Measurements from ENCODE around the gene UFC1. TPM values are rescaled to one million over a fixed set of nuclear protein-coding genes. Genes with fewer than 3 reads are reported as not detected.

The UFC1 gene
- total and polyA plus RNA-seq, 2 experiments from 2014 or later = 86.2 to 89.6 TPM

DNA sequence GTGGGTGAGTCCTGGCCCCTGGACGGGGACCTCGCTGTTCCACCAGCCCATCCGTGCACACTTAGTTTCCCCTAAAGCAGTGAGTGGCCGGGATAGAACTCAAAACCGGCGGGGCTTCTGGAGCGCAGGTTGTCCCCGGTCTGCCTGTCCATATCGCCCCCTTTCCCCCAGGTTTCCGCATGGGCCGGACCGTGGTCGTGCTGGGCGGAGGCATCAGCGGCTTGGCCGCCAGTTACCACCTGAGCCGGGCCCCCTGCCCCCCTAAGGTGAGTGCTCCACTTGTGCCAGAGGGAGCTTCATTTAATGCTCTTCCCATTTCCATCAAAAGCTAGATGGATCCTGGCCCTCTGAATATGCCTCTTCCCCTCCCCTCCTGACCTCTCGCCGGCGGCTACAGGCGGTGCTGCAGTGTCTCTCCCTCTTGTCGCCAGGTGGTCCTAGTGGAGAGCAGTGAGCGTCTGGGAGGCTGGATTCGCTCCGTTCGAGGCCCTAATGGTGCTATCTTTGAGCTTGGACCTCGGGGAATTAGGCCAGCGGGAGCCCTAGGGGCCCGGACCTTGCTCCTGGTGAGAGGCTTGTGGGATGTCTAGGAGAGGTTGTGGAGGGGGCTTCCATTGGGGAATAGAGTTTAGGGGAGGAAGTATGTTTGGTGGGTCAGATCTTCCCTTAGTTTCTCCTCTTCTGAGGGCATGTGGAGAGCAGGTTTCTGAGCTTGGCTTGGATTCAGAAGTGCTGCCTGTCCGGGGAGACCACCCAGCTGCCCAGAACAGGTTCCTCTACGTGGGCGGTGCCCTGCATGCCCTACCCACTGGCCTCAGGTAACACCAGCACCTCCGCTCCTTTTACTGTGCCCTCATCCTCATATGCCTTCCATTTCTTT lies 13.1 kb downstream of the UFC1 start:
- no peaks in the 10 kb centered on the region for H3K27me3 ChIP-seq (replicated peaks; ENCODE audit: insufficient read depth)
- peak overlapping the region; percentile 85 for H3K4me2 ChIP-seq (ENCODE audit: unreplicated experiment)
- in situ Hi-C loops (cut with MboI) = no loop called here
- TF ChIP-seq EZH2phosphoT487 (IDR thresholded peaks at IDR 0.05; ENCODE audit: insufficient read depth, low read depth) (no peak), EZH2 (IDR thresholded peaks at IDR 0.05; ENCODE audit: insufficient read depth, poor library complexity, severe bottlenecking) (no peak)
- peak overlapping the region; percentile 72 for H2AFZ ChIP-seq
- H3K4me1 ChIP-seq (ENCODE audit: insufficient read depth) = peaks cover 10% of the 10 kb centered on the region
- H3K79me2 ChIP-seq (ENCODE audit: insufficient read depth) = 0 out of 2 replicates have a peak, but pooled peaks cover 9% of the 10 kb centered on the region
- H3K9me3 ChIP-seq (ENCODE audit: low read depth) = no peaks in the 10 kb centered on the region
- H3K4me3 ChIP-seq = peak overlapping the region; percentile 79
- peak overlapping the region; percentile 96 for H3K9ac ChIP-seq
- DNase-seq = peak; percentile 53
- 7% methylated on average over 32 to 33 of the region's 33 CpGs for WGBS, 2 experiments (ENCODE audit: low coverage in 1 of 2, low lambda C conversion rate in 2 of 2, missing lambda C conversion rate in 2 of 2)
- peaks cover 15% of the 10 kb centered on the region for H3K36me3 ChIP-seq (ENCODE audit: low read depth)
- H3F3A ChIP-seq (ENCODE audit: insufficient read depth) = peaks cover 25% of the 10 kb centered on the region
- H3K9me2 ChIP-seq (ENCODE audit: insufficient read depth) = no peaks in the 10 kb centered on the region
- no peaks in the 10 kb centered on the region for H4K20me1 ChIP-seq (ENCODE audit: insufficient read depth)
- peak overlapping the region; percentile 99 for H3K27ac ChIP-seq

DNA sequence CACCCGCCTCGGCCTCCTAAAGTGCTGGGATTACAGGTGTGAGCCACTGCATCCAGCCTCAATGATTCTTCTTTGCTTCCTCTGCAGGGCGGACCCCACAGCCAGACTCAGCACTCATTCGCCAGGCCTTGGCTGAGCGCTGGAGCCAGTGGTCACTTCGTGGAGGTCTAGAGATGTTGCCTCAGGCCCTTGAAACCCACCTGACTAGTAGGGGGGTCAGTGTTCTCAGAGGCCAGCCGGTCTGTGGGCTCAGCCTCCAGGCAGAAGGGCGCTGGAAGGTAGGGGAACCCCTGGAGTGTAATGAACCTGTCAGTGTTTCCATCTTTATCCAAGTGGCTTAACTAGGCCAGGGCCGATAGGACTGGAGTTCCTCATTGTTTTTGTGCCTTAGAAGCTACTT lies 15.1 kb downstream of the UFC1 start:
- Histone ChIP-seq H3K27me3 (replicated peaks; ENCODE audit: insufficient read depth) (no peaks in the 10 kb centered on the region), H4K20me1 (ENCODE audit: insufficient read depth) (no peaks in the 10 kb centered on the region), H3K9me2 (ENCODE audit: insufficient read depth) (no peaks in the 10 kb centered on the region), H3K4me3 (no peak overlapping the region), H3K4me1 (ENCODE audit: insufficient read depth) (peaks cover 28% of the 10 kb centered on the region), H3K4me2 (ENCODE audit: unreplicated experiment) (no peak overlapping the region), H3K9ac (no peak overlapping the region), H2AFZ (no peak overlapping the region), H3K36me3 (ENCODE audit: low read depth) (peaks cover 23% of the 10 kb centered on the region), H3K27ac (no peak overlapping the region), H3F3A (ENCODE audit: insufficient read depth) (peaks cover 40% of the 10 kb centered on the region), H3K9me3 (ENCODE audit: low read depth) (no peaks in the 10 kb centered on the region), H3K79me2 (ENCODE audit: insufficient read depth) (0 out of 2 replicates have a peak, but pooled peaks cover 9% of the 10 kb centered on the region)
- no peak for TF ChIP-seq EZH2phosphoT487 (IDR thresholded peaks at IDR 0.05; ENCODE audit: insufficient read depth, low read depth)
- 92 to 94% methylated on average over 9 of the region's 9 CpGs for WGBS, 2 experiments (ENCODE audit: low coverage in 1 of 2, low lambda C conversion rate in 2 of 2, missing lambda C conversion rate in 2 of 2)
- DNase-seq = no peak
- in situ Hi-C loops (cut with MboI) = no loop called here

DNA sequence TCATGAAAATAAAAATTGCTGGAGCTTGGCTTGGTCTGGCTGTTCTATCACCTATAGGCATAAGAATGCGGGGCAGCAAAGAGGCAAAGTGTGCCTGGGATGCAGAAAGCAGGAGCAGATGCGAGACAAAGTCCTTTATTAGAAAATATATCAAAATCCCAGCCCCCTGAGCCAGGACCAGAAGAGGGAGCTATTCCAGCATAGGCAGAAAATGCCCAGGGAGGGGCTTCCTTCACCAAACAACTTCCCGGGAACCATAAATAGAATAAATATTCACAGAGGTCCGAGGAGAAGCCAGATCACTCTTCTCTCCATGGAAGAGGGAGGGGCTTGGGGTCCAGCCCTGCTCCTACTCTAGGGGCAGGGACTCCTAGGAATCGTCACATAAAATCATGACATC lies 17.4 kb downstream of the UFC1 start:
- no peak for TF ChIP-seq EZH2phosphoT487 (IDR thresholded peaks at IDR 0.05; ENCODE audit: insufficient read depth, low read depth)
- TF ChIP-seq EZH2 (IDR thresholded peaks at IDR 0.05; ENCODE audit: insufficient read depth, poor library complexity, severe bottlenecking) = no peak
- no peak overlapping the region for H3K4me2 ChIP-seq (ENCODE audit: unreplicated experiment)
- no peak overlapping the region for H3K27ac ChIP-seq
- peaks cover 23% of the 10 kb centered on the region for H3F3A ChIP-seq (ENCODE audit: insufficient read depth)
- H3K4me1 ChIP-seq (ENCODE audit: insufficient read depth) = peaks cover 23% of the 10 kb centered on the region
- in situ Hi-C loops (cut with MboI) = no loop called here
- no peaks in the 10 kb centered on the region for H3K9me3 ChIP-seq (ENCODE audit: low read depth)
- no peaks in the 10 kb centered on the region for H4K20me1 ChIP-seq (ENCODE audit: insufficient read depth)
- DNase-seq = peak; percentile 36
- WGBS, 2 experiments (ENCODE audit: low coverage in 1 of 2, low lambda C conversion rate in 2 of 2, missing lambda C conversion rate in 2 of 2) = 60 to 61% methylated on average over 5 of the region's 5 CpGs
- H3K9me2 ChIP-seq (ENCODE audit: insufficient read depth) = no peaks in the 10 kb centered on the region
- H3K27me3 ChIP-seq (replicated peaks; ENCODE audit: insufficient read depth) = no peaks in the 10 kb centered on the region
- peaks cover 15% of the 10 kb centered on the region for H3K79me2 ChIP-seq (ENCODE audit: insufficient read depth)
- peaks cover 23% of the 10 kb centered on the region for H3K36me3 ChIP-seq (ENCODE audit: low read depth)
- H2AFZ ChIP-seq = no peak overlapping the region
- H3K4me3 ChIP-seq = no peak overlapping the region
- no peak overlapping the region for H3K9ac ChIP-seq

DNA sequence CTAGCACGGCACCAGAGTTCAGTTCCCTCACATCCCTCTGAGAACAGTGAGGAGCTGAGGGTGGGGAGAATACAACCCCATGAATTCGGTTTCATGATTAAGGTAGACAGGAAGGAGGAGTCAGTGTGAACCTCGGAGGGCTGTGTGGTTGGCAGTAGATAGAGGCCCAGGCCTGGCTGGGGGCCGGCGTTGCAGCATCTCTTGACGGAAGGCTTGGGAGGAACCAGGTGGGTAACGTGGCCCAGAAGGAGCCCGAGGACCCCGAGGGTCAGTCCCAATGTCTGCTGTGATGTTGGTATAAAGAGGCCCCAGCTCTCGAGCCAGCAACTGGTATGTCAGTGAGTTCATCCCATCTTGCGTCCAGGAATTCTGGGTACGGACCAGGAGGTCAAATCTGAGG lies 17.9 kb downstream of the UFC1 start:
- peaks cover 25% of the 10 kb centered on the region for H3F3A ChIP-seq (ENCODE audit: insufficient read depth)
- H3K9me3 ChIP-seq (ENCODE audit: low read depth) = no peaks in the 10 kb centered on the region
- peaks cover 23% of the 10 kb centered on the region for H3K36me3 ChIP-seq (ENCODE audit: low read depth)
- no peak for DNase-seq
- in situ Hi-C loops (cut with MboI) = no loop called here
- H3K27ac ChIP-seq = peak overlapping the region; percentile 93
- H2AFZ ChIP-seq = no peak overlapping the region
- H4K20me1 ChIP-seq (ENCODE audit: insufficient read depth) = no peaks in the 10 kb centered on the region
- no peaks in the 10 kb centered on the region for H3K27me3 ChIP-seq (replicated peaks; ENCODE audit: insufficient read depth)
- peak overlapping the region; percentile 78; the same call in 1 of the 2 replicates for H3K9ac ChIP-seq
- no peak for TF ChIP-seq EZH2phosphoT487 (IDR thresholded peaks at IDR 0.05; ENCODE audit: insufficient read depth, low read depth)
- no peak for TF ChIP-seq EZH2 (IDR thresholded peaks at IDR 0.05; ENCODE audit: insufficient read depth, poor library complexity, severe bottlenecking)
- H3K9me2 ChIP-seq (ENCODE audit: insufficient read depth) = no peaks in the 10 kb centered on the region
- no peak overlapping the region for H3K4me2 ChIP-seq (ENCODE audit: unreplicated experiment)
- peaks cover 20% of the 10 kb centered on the region for H3K79me2 ChIP-seq (ENCODE audit: insufficient read depth)
- H3K4me3 ChIP-seq = no peak overlapping the region
- H3K4me1 ChIP-seq (ENCODE audit: insufficient read depth) = peaks cover 23% of the 10 kb centered on the region
- 67 to 69% methylated on average over 11 to 12 of the region's 12 CpGs for WGBS, 2 experiments (ENCODE audit: low coverage in 1 of 2, low lambda C conversion rate in 2 of 2, missing lambda C conversion rate in 2 of 2)
